NCI-H1930 (cell line): ENCODE results near the gene KIAA1217.

Source experiments
- DNase-seq, 2 experiments: peaks; one replicate each; lab custom pipeline; 2025; lab: John Stamatoyannopoulos, UW

KIAA1217 gene

DNA sequence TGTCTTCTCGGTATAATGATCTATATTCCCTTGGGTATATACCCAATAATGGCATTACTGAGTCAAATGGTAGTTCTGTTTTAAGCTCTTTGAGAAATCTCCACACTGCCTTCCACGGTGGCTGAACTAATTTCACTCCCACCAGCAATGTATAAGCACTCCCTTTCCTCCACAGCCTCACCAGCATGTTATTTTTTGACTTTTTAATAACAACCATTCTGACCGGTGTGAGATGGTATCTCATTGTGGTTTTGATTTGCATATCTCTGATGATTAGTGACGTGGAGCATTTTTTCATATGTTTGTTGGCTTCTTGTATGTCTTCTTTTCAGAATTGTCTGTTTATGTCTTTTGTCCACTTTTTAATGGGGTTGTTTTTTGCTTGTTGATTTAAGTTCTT is 33.6 kb downstream of the KIAA1217 start:
- no peak for DNase-seq

DNA sequence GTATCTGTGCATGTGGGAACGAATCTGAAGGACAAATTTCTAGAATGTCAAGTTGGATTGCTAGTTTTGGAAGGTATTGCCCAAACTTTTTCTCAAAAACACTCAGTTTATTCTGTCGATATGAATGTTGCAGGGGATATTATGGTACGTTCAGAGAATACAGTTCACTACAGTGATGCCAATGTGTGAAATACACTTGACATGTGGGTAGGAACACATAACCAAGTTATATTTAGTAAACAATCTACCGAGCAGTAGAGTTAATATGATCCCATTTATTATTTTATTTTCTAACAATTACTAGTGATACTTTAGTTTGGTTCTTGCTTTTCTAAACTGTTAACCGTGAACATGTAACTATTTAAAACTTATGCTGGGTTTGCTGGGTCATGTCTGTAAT is 37.4 kb downstream of the KIAA1217 start:
- no peak for DNase-seq

DNA sequence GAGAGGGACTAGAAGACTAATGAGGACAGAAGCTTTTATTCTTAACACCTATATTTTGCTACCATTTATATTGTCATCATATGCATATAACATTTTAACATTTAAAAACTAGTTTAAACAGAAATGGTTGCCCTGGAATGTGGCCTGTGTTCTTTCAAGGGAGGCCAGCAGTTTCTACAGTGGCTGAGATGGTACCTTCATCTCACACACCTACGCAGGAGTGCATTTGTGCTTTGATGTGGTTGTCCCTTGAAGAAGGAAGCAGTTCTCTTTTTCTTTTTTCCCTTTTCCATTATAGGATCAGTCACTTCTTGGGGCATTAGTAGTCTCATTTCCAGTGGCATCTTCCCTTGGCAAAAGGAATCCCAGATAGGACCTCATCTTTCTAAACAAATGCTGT is 38.9 kb downstream of the KIAA1217 start:
- no peak for DNase-seq

DNA sequence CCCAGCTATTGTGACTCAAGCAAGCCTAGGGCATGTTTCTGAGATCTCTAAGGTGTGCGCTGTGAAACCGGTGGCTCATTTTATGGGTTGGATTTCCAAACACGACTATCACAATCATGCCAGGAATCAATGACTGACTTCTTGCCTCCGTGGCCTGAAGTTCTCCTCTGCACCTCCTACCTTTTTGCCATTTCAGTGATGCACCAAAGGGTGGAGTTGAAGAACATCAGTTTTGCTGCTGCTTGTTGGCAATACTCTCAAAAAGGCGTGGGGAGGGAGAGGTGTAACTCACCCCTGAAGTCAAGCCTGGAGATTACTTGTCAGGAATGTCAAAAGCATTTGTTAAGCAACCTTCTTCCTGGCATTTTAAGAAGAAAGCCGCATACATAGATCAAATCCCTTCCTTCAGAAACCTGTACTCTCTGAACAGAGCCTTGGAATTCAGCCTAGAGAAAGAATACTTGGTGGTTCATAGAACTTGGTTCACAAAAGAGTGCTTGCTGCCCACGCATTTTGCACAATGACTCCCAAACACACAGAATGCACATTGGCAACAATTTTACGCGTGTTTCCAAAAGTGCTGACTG is 41.0 kb downstream of the KIAA1217 start:
- DNase-seq, result no peak

DNA sequence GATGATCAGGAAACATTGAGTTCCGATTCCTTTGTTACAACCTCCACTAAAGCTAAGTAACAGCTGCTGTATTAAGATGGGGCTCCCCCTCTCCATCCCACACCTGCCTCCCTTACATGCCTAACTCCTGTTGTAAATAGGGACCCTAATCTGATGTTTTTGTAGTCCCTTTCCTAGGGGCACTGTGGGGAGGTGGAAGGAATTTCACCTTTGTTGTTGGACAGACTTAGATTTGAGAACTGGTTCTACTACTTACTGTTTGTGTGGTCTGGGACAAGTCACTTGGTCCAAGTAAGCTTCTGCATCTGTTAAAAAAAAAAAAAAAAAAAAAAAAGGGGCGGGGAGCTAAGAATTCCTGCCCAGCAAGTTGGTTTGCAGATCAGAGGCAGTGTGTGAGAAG is 42.6 kb downstream of the KIAA1217 start:
- no peak for DNase-seq

DNA sequence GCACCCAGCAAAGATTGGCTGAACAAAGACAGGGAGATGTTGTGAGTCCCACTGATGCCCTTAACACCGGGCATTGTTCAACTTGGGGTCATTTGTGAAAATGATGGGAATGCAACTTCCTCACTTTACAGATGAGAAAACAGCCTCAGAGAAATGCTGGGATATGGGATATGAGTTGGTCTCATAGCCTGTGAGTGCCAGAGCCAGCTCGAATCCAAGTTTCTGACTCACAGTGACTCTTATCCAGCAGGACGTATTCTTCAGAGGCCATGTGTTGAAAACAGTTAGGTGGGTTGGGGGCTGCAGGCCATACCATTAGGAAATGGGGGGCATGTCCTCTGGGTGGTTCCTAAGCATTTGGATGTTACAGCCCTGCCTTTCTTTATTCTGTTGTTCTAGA is 45.2 kb downstream of the KIAA1217 start:
- DNase-seq, result no peak

DNA sequence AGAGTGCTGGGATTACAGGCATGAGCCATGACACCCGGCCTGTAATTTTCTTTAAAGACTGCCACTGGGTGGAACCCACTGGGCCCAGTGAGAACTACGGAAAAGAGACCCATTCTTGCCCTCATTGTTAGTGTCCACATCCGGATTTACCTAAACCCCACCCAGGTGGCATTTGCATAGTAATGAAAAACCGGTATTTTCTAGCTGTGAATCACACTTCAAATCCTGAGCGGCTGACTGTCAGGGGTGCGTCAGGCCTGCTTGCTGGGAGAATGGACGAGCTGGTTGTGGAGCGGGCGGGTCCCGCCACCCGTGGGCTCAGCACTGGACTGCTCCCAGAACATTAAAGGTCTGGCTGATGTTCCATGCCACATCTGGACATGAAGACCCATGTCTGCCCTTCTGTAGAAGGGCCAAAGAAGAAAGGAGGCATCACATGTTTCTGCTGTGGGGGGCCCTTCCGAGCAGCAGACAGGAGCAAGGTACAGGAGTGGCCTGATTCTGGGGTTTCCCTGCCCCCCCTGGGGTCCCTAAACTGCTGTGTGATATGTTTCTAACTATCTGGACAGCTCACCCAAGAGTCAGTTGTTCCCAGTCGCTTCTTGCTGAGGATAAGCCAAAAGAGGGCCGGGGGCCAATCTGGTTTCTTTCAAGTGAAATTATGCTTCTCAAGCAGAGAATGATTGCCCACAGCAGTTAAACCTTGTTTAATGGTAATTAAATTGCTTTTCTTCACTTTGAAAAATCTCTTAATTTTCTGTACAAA is 46.4 kb downstream of the KIAA1217 start:
- no peak for DNase-seq

DNA sequence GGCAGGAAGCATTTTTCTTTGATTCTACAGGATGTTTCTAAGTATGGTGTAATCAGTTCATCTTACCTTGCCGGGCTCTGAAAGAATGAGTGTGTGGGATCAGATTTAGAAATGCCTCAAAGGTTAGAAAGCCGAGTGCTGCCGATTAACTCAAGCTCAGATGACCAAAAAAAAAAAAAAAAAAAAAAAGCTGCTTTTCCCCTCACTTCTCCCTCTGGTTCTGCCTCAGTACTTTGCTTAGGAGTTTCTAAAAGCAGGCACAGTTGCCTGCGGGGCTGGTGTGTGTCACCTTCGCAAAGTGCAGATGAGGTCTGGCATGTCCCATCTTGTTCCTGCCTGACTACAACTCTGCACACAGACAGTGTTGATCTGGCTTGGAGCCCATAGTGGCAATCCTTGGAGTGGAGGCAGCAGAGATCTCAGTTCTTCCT is 47.0 kb downstream of the KIAA1217 start:
- DNase-seq, result no peak

DNA sequence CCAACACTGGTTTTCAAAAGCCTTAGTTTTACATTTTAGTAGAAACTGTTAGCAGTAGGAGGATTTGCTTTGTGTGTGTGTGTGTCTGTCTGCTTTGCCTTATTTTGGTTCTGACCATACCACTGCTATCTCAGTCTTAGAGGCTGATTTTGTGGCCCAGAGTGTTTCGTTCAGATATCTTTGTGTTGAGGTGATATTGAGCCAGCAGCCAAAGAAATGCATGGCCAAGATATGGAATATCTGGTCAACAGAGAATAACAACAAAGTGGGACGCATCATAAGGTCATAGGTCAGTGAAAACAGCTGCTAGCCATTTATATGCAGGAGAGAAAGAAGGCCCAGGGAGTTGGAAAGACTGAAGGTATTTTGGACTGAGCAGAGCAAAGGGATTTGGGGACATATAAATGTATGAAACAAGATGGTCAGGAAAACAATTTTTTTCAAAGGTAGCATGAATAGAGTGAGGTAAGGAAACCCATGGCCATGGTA is 47.7 kb downstream of the KIAA1217 start:
- no peak for DNase-seq

DNA sequence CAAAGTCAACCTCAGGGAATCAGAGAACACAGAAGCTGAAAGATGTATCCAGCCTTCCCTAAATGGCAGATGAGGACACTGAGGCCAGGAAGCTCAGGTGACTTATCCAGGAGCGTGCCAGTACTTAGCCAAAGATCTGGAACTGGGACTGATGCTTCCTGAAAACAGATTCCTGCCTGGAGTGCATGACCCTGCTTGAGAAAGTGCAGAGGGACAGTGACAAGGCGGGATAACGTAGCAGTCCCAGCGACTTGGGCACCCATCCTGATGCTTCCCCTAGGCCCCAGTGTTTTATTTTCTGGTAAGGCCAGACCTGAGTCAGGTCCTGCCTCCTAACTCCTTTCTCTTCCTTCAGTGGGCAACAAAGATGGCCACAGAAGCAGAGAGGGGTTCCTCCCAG is 48.6 kb downstream of the KIAA1217 start:
- DNase-seq, result no peak

DNA sequence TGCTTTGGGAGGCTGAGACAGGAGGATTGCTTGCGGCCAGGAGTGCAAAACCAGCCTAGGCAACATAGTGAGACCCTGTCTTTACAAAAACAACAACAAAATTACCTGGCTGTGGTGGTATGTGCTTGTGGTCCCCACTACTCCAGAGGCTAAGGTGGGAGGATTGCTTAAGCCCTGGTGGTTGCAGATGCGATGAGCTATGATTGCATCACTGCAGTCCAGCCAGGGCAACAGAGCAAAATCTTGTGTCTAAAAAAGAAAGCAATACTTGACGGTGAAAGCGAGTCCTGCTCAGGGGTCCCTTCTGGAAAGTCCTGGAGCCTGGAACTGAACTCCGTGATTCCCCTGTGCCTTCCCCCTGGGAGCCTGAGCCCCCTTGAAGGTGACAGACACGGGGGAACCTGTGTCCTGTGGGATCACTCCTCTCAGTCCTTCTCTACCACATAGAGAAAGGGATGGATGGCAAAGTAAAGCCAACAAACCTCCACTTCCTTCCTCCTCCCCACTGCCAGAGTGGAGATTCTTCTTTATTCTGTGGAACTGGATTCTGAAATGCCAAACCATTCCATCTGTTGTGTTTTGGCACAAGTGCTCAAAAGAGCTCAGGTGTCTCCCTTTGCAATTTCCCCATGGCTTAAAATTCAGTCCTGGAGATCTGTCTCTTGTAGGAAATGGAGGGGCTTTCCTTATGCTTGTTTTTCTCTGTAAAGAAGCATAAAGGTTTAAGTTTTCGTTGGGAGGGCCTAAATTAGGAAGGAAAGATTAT is 50.6 kb downstream of the KIAA1217 start:
- DNase-seq, result no peak

DNA sequence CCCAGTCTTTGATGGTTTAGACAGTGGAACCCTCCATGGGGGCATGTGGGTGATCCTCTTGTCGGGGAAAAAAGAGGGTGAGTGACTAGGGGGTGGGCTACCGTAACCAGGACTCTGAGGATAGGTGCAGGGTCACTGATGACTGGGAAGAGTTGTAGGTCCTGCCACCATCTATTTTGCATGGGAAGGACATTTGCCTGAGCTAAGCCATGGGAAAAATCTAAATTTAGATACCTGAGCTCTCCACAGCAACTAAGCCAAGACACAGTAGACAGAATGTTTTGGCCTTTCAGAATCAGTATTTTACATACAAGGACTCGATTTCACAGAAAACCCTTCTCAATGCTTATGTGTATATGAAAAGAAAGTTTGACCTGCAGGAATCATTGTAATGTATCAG is 52.7 kb downstream of the KIAA1217 start:
- DNase-seq, result no peak

DNA sequence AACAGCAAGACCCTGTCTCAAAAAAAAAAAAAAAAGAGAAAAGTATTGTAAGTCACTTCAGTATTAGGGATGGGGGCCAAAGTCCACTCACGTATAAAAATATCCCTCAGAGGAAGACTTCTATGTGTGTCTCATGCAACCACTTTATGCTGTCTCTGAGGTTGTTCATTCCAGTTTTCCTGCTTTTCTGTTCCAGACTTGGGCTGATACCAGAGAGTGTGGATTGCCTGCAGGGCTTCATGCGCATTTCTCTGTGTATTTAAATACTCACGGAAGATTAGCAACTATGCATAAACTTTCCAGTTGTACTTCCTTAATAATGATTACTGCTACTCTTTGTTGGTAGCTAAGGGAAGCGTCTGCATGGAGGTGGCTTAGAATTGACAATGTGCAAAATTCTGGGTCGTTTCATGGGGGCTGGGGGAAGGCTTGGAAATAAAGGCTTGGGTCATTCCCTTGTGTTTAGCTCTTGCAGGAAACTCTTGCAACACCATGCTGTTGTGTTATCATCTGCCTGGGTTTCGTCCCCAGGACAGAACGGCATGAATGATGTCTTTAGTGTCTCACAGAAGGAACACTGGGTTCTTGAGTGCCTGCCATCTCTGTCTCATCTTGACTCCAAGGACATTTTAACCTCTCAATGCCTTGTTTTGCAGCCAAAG is 54.1 kb downstream of the KIAA1217 start:
- DNase-seq, result no peak

DNA sequence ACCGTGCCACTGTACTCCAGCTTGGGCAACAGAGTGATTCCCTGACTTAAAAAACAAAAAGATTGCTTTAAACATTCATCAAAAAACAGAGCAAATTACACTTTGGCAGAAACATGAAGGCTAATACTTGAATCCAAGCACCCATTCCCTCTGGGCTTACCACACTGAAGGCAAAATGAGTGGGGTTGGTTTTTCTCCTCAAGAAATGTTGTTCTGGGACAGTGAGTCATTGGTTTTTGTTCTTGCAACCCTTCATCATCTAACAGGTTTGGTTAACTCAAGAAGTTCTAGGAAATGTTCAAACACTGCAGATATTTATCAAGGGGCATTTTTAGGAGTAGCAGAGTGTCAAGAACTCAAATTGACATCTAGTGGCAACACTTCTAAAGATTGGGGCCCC is 60.5 kb downstream of the KIAA1217 start:
- DNase-seq, result no peak

DNA sequence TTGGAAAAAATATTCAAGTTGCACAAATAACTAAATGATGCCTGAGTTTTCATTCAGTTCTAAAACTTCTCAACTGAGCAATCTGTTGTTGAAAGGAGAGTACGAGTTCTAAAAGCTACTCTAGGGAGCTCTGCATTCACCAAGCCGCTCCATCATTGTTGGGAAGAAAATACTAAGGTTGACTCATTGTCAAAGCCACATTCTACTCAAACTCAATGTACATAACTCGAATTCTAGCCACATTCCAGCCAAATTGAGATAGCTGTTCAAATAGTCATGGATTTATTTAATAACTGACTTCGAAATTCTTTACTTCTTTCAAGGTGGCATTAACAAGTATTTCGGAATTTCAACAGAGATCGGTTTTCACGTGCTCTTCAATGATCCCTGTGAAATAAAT is 63.4 kb downstream of the KIAA1217 start:
- no peak for DNase-seq

DNA sequence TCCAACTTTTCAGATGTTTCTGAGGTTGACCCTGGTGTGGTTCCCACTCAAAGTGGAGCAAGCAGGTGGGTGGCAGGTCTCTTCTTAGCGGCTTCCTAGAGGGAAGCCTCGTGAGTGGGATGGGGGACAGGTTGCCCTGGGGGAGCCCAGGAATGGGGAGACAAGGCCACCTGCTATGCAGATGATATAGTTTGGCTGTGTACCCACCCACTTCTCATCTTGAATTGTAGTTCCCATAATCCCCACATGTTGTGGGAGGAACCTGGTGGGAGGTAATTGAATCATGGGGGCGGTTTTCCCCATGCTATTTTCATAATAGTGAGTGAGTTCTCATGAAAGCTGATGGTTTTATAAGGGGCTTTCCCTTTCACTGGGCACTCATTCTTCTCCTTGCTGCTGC is 68.3 kb downstream of the KIAA1217 start:
- DNase-seq, result no peak

DNA sequence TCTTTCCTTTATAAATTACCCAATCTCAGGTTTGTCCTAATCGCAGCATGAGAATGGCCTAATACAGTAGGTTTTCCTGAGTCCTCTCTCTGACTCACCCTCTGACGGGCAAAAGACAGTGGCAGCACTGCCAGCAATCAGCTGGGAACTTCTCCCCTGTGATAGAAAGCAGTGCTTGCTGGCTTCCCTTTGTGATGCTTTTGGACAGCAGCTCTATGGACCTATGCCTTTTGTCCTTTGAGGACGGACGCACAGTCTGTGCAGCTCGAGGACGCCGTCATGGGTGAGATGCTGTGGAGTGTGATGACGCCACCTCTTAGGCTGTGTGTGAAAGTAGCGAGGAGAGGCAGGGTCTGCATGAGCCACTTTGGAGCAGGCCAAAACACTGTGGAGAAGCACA is 68.8 kb downstream of the KIAA1217 start:
- no peak for DNase-seq

DNA sequence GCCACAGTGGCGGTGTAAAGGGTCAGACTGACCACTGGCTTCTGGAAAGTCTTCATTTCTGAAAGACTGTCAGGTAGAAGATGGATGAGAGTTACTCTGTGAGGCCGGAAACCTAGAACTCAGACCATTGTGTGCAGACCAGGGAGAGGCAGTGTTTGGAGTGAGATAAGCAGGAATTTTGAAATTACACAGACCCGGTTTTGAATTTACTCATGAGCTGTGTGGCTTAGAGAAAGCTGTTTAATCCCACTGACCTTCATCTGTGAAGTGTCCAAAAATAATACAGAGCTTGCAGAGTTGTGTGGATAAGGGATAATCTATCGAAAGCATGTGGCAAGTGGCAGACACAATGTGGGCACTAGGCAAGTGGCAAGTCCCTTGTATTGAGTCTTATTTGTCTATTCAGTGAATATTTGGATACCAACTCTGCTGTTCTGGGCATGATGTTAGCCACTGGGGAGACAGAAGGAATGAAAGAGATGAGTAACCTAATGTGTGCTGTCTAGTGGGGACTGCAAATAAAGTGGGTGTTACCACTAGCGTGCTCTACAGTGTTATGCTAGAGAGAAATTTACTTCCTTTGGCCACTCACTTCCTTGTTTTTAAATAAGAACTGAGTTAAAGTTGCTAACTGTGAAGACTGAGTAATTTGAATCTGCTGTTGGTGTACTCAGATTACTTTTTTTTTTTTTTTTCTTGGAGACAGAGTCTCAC is 69.4 kb downstream of the KIAA1217 start:
- DNase-seq, result no peak

DNA sequence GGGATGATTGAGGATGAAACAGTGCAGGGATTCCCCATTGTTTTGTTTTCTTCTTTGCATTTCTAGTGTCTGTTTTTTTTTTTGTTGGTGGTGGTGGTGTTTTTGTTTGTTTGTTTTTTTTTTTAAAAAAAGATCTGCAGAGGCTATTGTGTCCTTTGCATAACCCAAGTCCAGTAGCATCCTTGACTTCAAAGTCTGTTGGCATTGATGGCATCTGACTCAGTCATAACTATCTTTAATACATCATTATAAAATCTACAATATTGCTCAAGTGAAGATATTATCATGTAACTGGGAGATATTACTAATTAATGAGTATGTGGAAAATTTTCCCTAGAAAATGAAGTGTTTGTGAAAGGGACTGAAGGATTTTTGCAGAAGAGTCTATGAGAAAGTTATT is 70.2 kb downstream of the KIAA1217 start:
- DNase-seq, result no peak

DNA sequence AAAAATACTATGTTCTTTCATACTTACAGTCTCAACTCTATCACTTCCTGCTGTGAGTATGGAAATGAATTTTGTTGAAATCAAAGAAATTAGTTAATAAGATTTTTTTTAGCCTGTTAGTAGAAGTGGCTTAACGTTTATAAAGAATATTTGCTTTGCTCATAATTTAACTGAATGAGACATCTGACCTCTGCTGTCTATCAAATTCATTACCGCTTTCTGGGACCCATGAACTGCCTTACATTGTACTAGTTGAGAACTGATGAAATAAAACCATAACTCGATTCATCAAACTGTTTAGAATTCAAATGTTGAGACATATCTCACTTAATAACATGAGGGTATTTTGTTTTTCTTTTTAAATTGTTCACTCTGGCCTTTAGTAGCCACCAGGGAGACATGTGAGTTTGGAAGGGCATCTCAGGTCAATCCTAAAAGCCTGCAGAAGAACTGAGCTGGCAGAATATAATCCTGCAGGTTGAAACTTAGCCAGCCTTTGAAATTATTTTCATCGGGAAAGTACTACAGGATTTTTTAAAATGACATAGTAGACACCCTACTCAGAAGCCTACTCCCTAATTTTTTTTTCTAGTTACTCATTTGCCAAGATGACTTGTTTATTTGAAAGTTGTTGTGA is 78.7 kb downstream of the KIAA1217 start:
- DNase-seq, result no peak

DNA sequence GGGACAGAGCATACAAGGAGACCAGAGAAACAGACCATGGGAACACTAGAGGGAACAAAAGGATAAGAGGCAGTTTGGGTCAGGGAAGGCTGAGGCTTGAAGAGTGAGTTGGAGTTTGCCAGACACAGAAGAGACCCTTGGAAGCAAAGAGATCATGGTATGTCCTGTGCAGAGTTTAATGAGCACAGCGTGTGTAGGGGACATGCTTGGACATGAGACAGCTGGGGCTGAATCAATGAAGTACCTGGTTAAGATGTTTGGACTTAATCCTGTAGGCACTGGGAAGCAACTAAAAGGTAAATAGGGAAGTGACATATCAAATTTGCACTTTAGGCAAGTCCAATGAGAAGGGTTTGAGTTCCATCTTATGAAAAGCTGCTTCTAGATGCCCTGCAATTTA is 79.6 kb downstream of the KIAA1217 start:
- no peak for DNase-seq
